ENCODE results near the gene MRPS23.

Gene MRPS23

GRCh38 chr17:57834146-57834741 is 15.6 kb downstream of the MRPS23 start:
- DNase-seq = peak; percentile 12

- DNase-seq = peak; percentile 81
Observed at GRCh38 chr17:57833179-57833939, 16.5 kb downstream of the MRPS23 start.

GRCh38 chr17:57832314-57833178 is 17.3 kb downstream of the MRPS23 start:
- DNase-seq = no peak

GRCh38 chr17:57830880-57831279 is 19.0 kb downstream of the MRPS23 start:
- DNase-seq = no peak

- DNase-seq = no peak
Observed at GRCh38 chr17:57823469-57824401, 26.1 kb downstream of the MRPS23 start.

GRCh38 chr17:57819867-57820266 is 30.0 kb downstream of the MRPS23 start:
- no peak for DNase-seq

- no peak for DNase-seq
Observed at GRCh38 chr17:57819285-57819684, 30.6 kb downstream of the MRPS23 start.

GRCh38 chr17:57818066-57818465 is 31.8 kb downstream of the MRPS23 start:
- DNase-seq = no peak

GRCh38 chr17:57817299-57817698 is 32.5 kb downstream of the MRPS23 start:
- DNase-seq = no peak

- DNase-seq = no peak
Observed at GRCh38 chr17:57814421-57814820, 35.4 kb downstream of the MRPS23 start.

- no peak for DNase-seq
Observed at GRCh38 chr17:57811638-57812280, 38.1 kb downstream of the MRPS23 start.

- no peak for DNase-seq
Observed at GRCh38 chr17:57810721-57811637, 38.9 kb downstream of the MRPS23 start.

GRCh38 chr17:57809879-57810278 is 40.0 kb downstream of the MRPS23 start:
- no peak for DNase-seq

- no peak for DNase-seq
Observed at GRCh38 chr17:57808882-57809281, 41.0 kb downstream of the MRPS23 start.

GRCh38 chr17:57806167-57806830 is 43.5 kb downstream of the MRPS23 start:
- no peak for DNase-seq

- no peak for DNase-seq
Observed at GRCh38 chr17:57803021-57803420, 46.8 kb downstream of the MRPS23 start.

GRCh38 chr17:57801044-57801711 is 48.7 kb downstream of the MRPS23 start:
- no peak for DNase-seq

GRCh38 chr17:57794841-57795240 is 55.0 kb downstream of the MRPS23 start:
- no peak for DNase-seq

- no peak for DNase-seq
Observed at GRCh38 chr17:57788725-57789124, 61.1 kb downstream of the MRPS23 start.

GRCh38 chr17:57785022-57785421 is 64.8 kb downstream of the MRPS23 start:
- no peak for DNase-seq

All from stimulated activated CD4-positive, alpha-beta T cell treated with anti-CD3 and anti-CD28 coated beads, Interleukin-15, amount 100 ng/mL, for 24 hours (primary cell).